ENCODE measurements around the gene CHST5. TPM values are rescaled to one million over a fixed set of nuclear protein-coding genes. Genes with fewer than 3 reads are reported as not detected.

Gene CHST5
- polyA plus RNA-seq, 1 donor from 2014 or later, result 2.7 TPM

DNA sequence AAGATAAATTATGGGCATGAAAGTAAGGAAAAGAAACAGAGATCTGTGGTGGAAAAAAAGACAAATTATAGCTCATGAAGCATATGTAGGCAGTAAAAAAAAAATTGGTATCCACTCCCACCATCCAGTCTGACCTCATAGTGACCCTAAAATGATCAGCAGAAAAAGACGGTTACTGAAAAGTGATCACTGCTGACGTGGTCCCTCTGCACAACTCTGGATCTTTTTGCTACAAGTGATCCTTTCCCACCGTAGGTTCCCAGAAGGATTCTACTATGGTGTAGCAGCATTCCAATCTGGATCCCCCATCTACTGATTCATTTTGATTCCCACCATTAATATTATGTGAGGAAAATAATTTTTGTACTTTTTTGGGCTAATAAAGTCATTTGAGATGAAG is 29.8 kb downstream of the CHST5 start:
- Histone ChIP-seq H4K20me1 (ENCODE audit: insufficient read depth) (no peaks in the 10 kb centered on the region), H3K79me2 (replicated peaks; ENCODE audit: insufficient read depth, low read length) (no peaks in the 10 kb centered on the region), H3K36me3 (ENCODE audit: insufficient read depth, low read length) (no peaks in the 10 kb centered on the region), H2AFZ (ENCODE audit: low read depth, low read length) (no peak overlapping the region), H3K4me2 (ENCODE audit: low read length) (no peak overlapping the region), H3K9me3 (ENCODE audit: low read length) (no peaks in the 10 kb centered on the region), H3K9ac (ENCODE audit: low read length) (no peak overlapping the region), H3K4me3 (ENCODE audit: low read length) (no peak overlapping the region), H3K27me3 (ENCODE audit: insufficient read depth, low read depth, low read length) (no peaks in the 10 kb centered on the region), H3F3A (ENCODE audit: insufficient read depth, low read length, poor library complexity, severe bottlenecking) (no peaks in the 10 kb centered on the region), H3K27ac (ENCODE audit: low read length) (peak overlapping the region; percentile 7), H3K9me2 (ENCODE audit: insufficient read depth, low read length) (no peaks in the 10 kb centered on the region)
- TF ChIP-seq MXI1 (conservative IDR thresholded peaks at IDR 0.05; ENCODE audit: poor library complexity, severe bottlenecking), result no peak

DNA sequence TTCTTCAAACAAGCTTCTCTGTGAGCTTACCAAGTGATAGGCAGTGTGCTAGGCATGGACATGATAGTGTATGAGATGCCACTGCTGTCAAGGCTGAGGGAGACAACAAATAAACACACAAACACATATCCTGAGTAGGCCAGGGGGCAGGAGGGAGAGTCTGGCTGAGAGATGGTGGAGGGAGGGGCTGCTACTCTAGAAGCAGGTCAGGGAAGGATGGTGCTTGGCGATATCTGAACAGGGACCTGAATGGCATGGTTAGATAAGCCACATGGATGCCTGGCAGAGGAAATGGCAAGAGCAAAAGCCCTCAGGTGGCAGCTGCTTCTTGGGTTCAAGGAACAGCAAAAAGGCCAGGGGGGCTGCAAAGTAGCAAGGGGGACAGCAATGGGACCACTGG is 32.1 kb downstream of the CHST5 start:
- Histone ChIP-seq H3K27ac (ENCODE audit: low read length) (no peak overlapping the region), H4K20me1 (ENCODE audit: insufficient read depth) (no peaks in the 10 kb centered on the region), H3K9ac (ENCODE audit: low read length) (no peak overlapping the region), H3K27me3 (ENCODE audit: insufficient read depth, low read depth, low read length) (no peaks in the 10 kb centered on the region), H3K79me2 (replicated peaks; ENCODE audit: insufficient read depth, low read length) (no peaks in the 10 kb centered on the region), H3K4me2 (ENCODE audit: low read length) (no peak overlapping the region), H3K9me2 (ENCODE audit: insufficient read depth, low read length) (no peaks in the 10 kb centered on the region), H3F3A (ENCODE audit: insufficient read depth, low read length, poor library complexity, severe bottlenecking) (no peaks in the 10 kb centered on the region), H3K36me3 (ENCODE audit: insufficient read depth, low read length) (no peaks in the 10 kb centered on the region), H3K9me3 (ENCODE audit: low read length) (no peaks in the 10 kb centered on the region), H2AFZ (ENCODE audit: low read depth, low read length) (no peak overlapping the region), H3K4me3 (ENCODE audit: low read length) (no peak overlapping the region)
- TF ChIP-seq, protein P1, sequence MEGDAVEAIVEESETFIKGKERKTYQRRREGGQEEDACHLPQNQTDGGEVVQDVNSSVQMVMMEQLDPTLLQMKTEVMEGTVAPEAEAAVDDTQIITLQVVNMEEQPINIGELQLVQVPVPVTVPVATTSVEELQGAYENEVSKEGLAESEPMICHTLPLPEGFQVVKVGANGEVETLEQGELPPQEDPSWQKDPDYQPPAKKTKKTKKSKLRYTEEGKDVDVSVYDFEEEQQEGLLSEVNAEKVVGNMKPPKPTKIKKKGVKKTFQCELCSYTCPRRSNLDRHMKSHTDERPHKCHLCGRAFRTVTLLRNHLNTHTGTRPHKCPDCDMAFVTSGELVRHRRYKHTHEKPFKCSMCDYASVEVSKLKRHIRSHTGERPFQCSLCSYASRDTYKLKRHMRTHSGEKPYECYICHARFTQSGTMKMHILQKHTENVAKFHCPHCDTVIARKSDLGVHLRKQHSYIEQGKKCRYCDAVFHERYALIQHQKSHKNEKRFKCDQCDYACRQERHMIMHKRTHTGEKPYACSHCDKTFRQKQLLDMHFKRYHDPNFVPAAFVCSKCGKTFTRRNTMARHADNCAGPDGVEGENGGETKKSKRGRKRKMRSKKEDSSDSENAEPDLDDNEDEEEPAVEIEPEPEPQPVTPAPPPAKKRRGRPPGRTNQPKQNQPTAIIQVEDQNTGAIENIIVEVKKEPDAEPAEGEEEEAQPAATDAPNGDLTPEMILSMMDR (IDR thresholded peaks at IDR 0.05; ENCODE audit: poor library complexity, severe bottlenecking), result no peak
- TF ChIP-seq POLR2AphosphoS5 (IDR thresholded peaks at IDR 0.05), result no peak
- TF ChIP-seq RAD21 (conservative IDR thresholded peaks at IDR 0.05), result no peak
- TF ChIP-seq, protein P2, sequence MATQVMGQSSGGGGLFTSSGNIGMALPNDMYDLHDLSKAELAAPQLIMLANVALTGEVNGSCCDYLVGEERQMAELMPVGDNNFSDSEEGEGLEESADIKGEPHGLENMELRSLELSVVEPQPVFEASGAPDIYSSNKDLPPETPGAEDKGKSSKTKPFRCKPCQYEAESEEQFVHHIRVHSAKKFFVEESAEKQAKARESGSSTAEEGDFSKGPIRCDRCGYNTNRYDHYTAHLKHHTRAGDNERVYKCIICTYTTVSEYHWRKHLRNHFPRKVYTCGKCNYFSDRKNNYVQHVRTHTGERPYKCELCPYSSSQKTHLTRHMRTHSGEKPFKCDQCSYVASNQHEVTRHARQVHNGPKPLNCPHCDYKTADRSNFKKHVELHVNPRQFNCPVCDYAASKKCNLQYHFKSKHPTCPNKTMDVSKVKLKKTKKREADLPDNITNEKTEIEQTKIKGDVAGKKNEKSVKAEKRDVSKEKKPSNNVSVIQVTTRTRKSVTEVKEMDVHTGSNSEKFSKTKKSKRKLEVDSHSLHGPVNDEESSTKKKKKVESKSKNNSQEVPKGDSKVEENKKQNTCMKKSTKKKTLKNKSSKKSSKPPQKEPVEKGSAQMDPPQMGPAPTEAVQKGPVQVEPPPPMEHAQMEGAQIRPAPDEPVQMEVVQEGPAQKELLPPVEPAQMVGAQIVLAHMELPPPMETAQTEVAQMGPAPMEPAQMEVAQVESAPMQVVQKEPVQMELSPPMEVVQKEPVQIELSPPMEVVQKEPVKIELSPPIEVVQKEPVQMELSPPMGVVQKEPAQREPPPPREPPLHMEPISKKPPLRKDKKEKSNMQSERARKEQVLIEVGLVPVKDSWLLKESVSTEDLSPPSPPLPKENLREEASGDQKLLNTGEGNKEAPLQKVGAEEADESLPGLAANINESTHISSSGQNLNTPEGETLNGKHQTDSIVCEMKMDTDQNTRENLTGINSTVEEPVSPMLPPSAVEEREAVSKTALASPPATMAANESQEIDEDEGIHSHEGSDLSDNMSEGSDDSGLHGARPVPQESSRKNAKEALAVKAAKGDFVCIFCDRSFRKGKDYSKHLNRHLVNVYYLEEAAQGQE (IDR thresholded peaks at IDR 0.05; ENCODE audit: borderline replicate concordance), result no peak
- no peak for TF ChIP-seq MXI1 (conservative IDR thresholded peaks at IDR 0.05; ENCODE audit: poor library complexity, severe bottlenecking)
- TF ChIP-seq EP300 (conservative IDR thresholded peaks at IDR 0.05; ENCODE audit: poor library complexity, severe bottlenecking), result no peak
- no peak for TF ChIP-seq SMC3 (conservative IDR thresholded peaks at IDR 0.05; ENCODE audit: poor library complexity)
- no peak for TF ChIP-seq EZH2 (IDR thresholded peaks at IDR 0.05; ENCODE audit: borderline replicate concordance, insufficient read depth, low read length, poor library complexity, severe bottlenecking)
- no peak for TF ChIP-seq TAF1 (IDR thresholded peaks at IDR 0.05; ENCODE audit: low read depth)

Measured in neural cell (in vitro differentiated cells).